ENCODE results near the gene PRKCB.

DNA sequence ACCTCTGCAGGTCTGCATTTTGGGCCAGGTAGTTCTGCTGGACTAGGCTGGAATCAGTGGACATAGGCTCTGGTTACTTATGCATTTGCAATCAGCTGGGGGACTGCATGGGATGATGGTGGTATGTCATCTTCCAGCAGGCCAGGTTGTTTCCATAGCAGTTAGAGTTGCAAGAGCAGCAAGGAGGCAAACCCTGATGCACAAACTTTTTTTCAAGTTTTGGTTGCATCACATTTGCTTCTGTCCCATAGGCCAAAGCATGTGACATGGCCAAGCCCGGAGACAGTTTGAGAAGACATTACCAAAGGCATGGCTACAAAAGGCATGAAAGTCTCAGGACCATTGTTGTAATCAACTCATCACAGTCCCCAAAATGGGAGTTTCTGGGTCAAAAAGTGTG lies 58.2 kb downstream of the PRKCB start:
- TF ChIP-seq POLR2A (IDR thresholded peaks at IDR 0.05; ENCODE audit: low read length) (no peak), GATA1 (IDR thresholded peaks at IDR 0.05; ENCODE audit: low read depth, low read length) (no peak)
